Stomach (tissue), 4 donors: ENCODE measurements around the gene MET.
"Not testable (repeated sequence)": the region's sequence is repeated elsewhere in the genome, so short reads cannot be mapped to it uniquely, and the experiment has no call there.

Experiments
- POLR2A ChIP-seq, 4 donors: fragments of 450-650 bp; IDR thresholded peaks; one replicate each; pipeline ENCODE4 v1.6.1; 2016; ENCODE audit warnings: antibody characterized with exemption in 4 of 4, control low read depth in 2 of 4, mild to moderate bottlenecking in 1 of 4, moderate library complexity in 1 of 4
- POLR2AphosphoS5 ChIP-seq, 3 donors: sonication (generic); formaldehyde crosslinking; IDR thresholded peaks; one replicate each; pipeline ENCODE4 v1.6.1; 2016; ENCODE audit warnings: antibody characterized with exemption in 3 of 3
- TF ChIP-seq, protein P1 (sequence below), 7 experiments: fragments of 450-650 bp in 4 of 7; fragments of 200-600 bp in 3 of 7; sonication (generic) in 3 of 7; IDR thresholded peaks; one replicate each; pipeline ENCODE4 v1.5.1; 2016 to 2019; ENCODE audit warnings: antibody characterized with exemption in 7 of 7, control low read depth in 2 of 7, mild to moderate bottlenecking in 1 of 7

DNA sequence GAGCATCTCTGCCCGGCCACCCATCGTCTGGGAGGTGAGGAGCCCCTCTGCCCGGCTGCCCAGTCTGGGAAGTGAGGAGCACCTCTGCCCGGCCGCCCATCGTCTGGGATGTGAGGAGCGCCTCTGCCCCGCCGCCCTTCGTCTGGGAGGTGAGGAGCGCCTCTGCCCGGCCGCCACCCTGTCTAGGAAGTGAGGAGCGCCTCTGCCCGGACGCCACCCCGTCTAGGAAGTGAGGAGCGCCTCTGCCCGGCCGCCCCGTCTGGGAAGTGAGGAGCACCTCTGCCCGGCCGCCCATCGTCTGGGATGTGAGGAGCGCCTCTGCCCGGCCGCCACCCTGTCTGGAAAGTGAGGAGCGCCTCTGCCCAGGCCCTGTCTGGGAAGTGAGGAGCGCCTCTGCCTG, 33.4 kb upstream of the MET start:
- not testable (repeated sequence) for TF ChIP-seq POLR2AphosphoS5, POLR2A (IDR thresholded peaks at IDR 0.05)
- TF ChIP-seq, protein P1, sequence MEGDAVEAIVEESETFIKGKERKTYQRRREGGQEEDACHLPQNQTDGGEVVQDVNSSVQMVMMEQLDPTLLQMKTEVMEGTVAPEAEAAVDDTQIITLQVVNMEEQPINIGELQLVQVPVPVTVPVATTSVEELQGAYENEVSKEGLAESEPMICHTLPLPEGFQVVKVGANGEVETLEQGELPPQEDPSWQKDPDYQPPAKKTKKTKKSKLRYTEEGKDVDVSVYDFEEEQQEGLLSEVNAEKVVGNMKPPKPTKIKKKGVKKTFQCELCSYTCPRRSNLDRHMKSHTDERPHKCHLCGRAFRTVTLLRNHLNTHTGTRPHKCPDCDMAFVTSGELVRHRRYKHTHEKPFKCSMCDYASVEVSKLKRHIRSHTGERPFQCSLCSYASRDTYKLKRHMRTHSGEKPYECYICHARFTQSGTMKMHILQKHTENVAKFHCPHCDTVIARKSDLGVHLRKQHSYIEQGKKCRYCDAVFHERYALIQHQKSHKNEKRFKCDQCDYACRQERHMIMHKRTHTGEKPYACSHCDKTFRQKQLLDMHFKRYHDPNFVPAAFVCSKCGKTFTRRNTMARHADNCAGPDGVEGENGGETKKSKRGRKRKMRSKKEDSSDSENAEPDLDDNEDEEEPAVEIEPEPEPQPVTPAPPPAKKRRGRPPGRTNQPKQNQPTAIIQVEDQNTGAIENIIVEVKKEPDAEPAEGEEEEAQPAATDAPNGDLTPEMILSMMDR (IDR thresholded peaks at IDR 0.05), result not testable (repeated sequence)
